NB4 (cell line): ENCODE measurements around the gene CD83.

Experiments
- MYC ChIP-seq: IDR thresholded peaks from 2 replicates; pipeline ENCODE4 v1.6.1; 2011; ENCODE audit warnings: low read depth, low read length
- POLR2A ChIP-seq: IDR thresholded peaks from 2 replicates; pipeline ENCODE4 v1.6.1; 2011; ENCODE audit warnings: mild to moderate bottlenecking; ENCODE audit not compliant: insufficient read length; ENCODE audit errors: extremely low read depth
- TF ChIP-seq, protein P1 (sequence below): IDR thresholded peaks from one replicate; pipeline ENCODE4 v1.5.1; 2012; ENCODE audit warnings: low read depth, low read length
- TF ChIP-seq, protein P2 (sequence below): IDR thresholded peaks from 2 replicates; pipeline ENCODE4 v1.6.1; 2011; ENCODE audit warnings: low read depth, low read length

DNA sequence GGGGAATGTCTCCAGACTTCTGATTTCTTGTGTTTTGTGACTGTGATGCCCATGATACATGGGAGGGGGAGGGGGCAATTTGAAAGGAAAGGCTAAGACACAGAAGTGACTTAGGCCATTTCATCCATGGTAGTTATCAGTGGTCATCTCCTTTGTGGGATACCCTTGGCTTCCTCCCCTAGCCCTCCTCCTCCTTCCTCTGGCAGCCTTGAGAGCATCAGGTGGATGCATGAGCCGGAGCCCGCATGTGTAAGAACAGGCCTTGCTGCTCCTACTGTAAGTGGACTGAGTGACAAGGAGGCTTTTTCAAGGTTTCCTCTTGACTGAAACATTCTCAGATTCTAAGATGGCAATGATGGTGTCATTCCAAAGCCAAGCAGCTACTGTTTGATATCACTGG lies 874 bp downstream of the CD83 start:
- TF ChIP-seq, protein P1, sequence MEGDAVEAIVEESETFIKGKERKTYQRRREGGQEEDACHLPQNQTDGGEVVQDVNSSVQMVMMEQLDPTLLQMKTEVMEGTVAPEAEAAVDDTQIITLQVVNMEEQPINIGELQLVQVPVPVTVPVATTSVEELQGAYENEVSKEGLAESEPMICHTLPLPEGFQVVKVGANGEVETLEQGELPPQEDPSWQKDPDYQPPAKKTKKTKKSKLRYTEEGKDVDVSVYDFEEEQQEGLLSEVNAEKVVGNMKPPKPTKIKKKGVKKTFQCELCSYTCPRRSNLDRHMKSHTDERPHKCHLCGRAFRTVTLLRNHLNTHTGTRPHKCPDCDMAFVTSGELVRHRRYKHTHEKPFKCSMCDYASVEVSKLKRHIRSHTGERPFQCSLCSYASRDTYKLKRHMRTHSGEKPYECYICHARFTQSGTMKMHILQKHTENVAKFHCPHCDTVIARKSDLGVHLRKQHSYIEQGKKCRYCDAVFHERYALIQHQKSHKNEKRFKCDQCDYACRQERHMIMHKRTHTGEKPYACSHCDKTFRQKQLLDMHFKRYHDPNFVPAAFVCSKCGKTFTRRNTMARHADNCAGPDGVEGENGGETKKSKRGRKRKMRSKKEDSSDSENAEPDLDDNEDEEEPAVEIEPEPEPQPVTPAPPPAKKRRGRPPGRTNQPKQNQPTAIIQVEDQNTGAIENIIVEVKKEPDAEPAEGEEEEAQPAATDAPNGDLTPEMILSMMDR, result no peak
- TF ChIP-seq, protein P2, sequence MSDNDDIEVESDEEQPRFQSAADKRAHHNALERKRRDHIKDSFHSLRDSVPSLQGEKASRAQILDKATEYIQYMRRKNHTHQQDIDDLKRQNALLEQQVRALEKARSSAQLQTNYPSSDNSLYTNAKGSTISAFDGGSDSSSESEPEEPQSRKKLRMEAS, result no peak
- TF ChIP-seq POLR2A (no peak), MYC (no peak)
